IPS-15b (cell line): Measurements from ENCODE around the gene HMCN2.

ENCODE experiments used
- H3K27me3 ChIP-seq: one replicate; pipeline ENCODE4 v1.6.1; 2013; ENCODE audit warnings: low read length; ENCODE audit not compliant: control insufficient read depth, insufficient read depth
- H3K36me3 ChIP-seq: one replicate; pipeline ENCODE4 v1.6.1; 2013; ENCODE audit warnings: low read length; ENCODE audit not compliant: control insufficient read depth, insufficient read depth
- H3K4me1 ChIP-seq: one replicate; pipeline ENCODE4 v1.6.1; 2013; ENCODE audit warnings: mild to moderate bottlenecking, low read length; ENCODE audit not compliant: control insufficient read depth, insufficient read depth
- H3K4me3 ChIP-seq: one replicate; pipeline ENCODE4 v1.5.1; 2013; ENCODE audit warnings: low read depth, low read length
- H3K9ac ChIP-seq: one replicate; pipeline ENCODE4 v1.6.1; 2013; ENCODE audit warnings: low read depth, mild to moderate bottlenecking, low read length
- H3K9me3 ChIP-seq: one replicate; pipeline ENCODE4 v1.6.1; 2013; ENCODE audit warnings: mild to moderate bottlenecking, low read length; ENCODE audit not compliant: control insufficient read depth, insufficient read depth

The HMCN2 gene

DNA sequence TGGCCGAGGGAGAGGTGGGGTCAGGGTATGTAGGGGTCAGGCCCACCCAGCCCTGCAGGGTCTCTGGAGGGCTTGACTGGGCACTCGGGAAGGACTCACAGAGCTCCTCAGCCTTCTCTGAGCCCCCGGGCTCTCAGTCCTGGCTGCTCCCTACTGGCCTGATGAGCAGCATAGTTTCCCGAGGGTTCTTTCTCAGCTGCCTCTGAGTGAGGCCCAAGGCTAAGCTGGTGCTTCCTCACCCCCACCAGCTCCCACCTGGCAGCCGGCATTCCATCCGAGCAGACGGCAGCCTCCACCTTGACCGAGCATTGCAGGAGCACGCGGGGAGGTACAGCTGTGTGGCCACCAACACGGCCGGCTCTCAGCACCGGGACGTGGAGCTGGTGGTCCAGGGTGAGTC is 56.0 kb downstream of the HMCN2 start:
- H3K4me3 ChIP-seq = no peak overlapping the region
- H3K4me1 ChIP-seq = no peaks in the 10 kb centered on the region
- H3K36me3 ChIP-seq = peaks cover 6% of the 10 kb centered on the region
- H3K9ac ChIP-seq = no peak overlapping the region
- no peaks in the 10 kb centered on the region for H3K9me3 ChIP-seq
- H3K27me3 ChIP-seq = no peaks in the 10 kb centered on the region

DNA sequence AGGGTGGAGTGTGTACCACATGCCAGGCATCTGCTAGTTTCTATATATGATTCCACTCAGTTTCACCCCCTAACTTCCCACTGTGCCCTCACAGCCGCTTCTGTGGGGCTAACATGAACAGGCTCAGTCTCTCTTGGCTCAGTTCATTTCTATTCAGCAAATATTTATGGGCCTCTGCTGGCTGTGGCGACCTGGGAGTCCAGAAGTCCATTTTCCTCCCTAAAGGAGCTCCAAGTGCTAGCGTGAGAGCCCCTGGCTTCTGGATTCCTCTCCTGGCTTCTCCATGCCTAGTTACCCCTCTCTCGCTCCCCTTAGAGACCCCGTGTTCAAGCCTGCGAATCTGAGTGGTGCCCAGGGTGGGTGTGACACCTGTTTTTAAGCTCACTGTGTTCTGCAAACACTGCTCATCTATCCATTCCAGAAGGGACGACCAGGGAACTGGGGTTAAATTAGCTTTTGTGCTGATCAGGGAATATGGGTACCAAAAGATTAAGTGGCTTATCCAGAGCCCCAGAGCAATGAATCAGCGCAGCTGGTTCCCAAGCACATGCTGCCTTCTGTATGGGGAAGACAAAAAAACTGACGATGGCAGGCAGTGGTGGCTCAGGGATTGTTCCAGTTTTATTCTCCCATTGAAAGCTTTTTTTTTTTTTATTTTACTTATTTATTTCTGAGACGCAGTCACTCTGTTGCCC is 57.6 kb downstream of the HMCN2 start:
- H3K27me3 ChIP-seq = no peaks in the 10 kb centered on the region

DNA sequence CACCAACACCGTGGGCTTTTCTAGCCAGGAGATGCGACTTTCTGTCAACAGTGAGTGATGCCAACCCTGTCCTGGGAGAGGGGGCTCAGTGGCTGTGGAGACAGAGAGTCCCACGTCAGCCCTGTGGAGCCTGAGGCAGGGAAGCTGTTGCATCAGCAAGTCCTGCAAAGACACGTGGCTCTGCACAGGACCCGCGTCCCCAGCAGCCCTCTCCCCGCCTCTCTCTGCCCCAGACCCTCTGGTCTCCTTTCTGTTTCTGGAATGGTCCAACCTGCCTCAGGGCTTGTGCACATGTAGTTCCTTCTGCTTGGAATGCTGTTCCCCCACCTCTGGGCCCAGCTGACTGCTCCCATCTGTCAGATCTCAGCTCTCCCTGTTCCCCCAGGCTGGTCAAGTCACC is 60.4 kb downstream of the HMCN2 start:
- Histone ChIP-seq H3K4me3 (no peak overlapping the region), H3K9me3 (no peaks in the 10 kb centered on the region), H3K27me3 (no peaks in the 10 kb centered on the region), H3K9ac (no peak overlapping the region), H3K4me1 (no peaks in the 10 kb centered on the region), H3K36me3 (peaks cover 6% of the 10 kb centered on the region)

More for the DNA sequence above, 57.6 kb downstream of the HMCN2 start:
- Histone ChIP-seq H3K4me1 (no peaks in the 10 kb centered on the region), H3K9ac (no peak overlapping the region), H3K9me3 (no peaks in the 10 kb centered on the region), H3K36me3 (peaks cover 6% of the 10 kb centered on the region), H3K4me3 (no peak overlapping the region)

DNA sequence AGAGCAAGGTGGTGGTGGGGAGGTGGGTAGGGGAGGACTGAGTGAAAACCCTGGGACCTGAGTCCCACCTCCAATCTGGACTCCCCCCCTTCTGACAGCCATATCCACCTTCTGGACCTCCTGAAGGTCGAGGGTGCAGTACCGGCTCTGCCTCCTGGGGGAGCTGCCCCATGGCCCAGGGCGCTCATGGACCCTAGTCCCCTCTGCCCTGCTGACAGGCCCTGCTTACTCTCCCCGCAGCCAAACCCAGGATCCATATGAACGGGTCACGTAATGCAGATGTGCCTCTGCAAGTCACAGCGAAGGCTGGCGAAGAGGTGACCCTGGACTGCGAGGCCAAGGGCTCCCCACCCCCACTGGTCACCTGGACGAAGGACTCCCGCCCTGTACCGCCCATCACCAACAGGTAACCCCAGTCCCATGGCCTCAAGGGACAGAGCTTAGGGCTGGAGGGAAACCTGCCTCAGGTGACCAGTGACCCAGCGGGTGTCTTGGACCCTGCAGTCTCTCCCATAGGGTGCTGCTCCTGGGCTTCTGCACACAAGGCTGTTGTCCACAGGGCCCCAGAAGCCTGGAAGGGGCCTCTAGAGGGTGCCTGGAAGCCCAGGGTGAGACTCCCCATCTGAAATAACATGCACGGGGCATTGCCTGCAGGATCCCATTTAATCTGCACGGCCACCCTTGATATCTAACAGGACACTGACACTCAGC is 61.7 kb downstream of the HMCN2 start:
- Histone ChIP-seq H3K4me3 (no peak overlapping the region), H3K27me3 (no peaks in the 10 kb centered on the region), H3K36me3 (no peaks in the 10 kb centered on the region)

GRCh38 chr9:130327781-130328348 is 62.3 kb downstream of the HMCN2 start:
- Histone ChIP-seq H3K4me1 (no peaks in the 10 kb centered on the region), H3K9ac (no peak overlapping the region), H3K4me3 (no peak overlapping the region), H3K9me3 (no peaks in the 10 kb centered on the region), H3K36me3 (no peaks in the 10 kb centered on the region), H3K27me3 (no peaks in the 10 kb centered on the region)

More for the DNA sequence above, 61.7 kb downstream of the HMCN2 start:
- no peaks in the 10 kb centered on the region for H3K4me1 ChIP-seq
- no peak overlapping the region for H3K9ac ChIP-seq
- no peaks in the 10 kb centered on the region for H3K9me3 ChIP-seq

GRCh38 chr9:130328349-130328801 is 62.8 kb downstream of the HMCN2 start:
- Histone ChIP-seq H3K9ac (no peak overlapping the region), H3K36me3 (no peaks in the 10 kb centered on the region), H3K4me3 (no peak overlapping the region), H3K27me3 (no peaks in the 10 kb centered on the region), H3K9me3 (no peaks in the 10 kb centered on the region), H3K4me1 (no peaks in the 10 kb centered on the region)

GRCh38 chr9:130329061-130329460 is 63.5 kb downstream of the HMCN2 start:
- no peaks in the 10 kb centered on the region for H3K27me3 ChIP-seq
- no peaks in the 10 kb centered on the region for H3K9me3 ChIP-seq
- no peaks in the 10 kb centered on the region for H3K4me1 ChIP-seq
- no peak overlapping the region for H3K4me3 ChIP-seq
- H3K9ac ChIP-seq = no peak overlapping the region
- no peaks in the 10 kb centered on the region for H3K36me3 ChIP-seq

DNA sequence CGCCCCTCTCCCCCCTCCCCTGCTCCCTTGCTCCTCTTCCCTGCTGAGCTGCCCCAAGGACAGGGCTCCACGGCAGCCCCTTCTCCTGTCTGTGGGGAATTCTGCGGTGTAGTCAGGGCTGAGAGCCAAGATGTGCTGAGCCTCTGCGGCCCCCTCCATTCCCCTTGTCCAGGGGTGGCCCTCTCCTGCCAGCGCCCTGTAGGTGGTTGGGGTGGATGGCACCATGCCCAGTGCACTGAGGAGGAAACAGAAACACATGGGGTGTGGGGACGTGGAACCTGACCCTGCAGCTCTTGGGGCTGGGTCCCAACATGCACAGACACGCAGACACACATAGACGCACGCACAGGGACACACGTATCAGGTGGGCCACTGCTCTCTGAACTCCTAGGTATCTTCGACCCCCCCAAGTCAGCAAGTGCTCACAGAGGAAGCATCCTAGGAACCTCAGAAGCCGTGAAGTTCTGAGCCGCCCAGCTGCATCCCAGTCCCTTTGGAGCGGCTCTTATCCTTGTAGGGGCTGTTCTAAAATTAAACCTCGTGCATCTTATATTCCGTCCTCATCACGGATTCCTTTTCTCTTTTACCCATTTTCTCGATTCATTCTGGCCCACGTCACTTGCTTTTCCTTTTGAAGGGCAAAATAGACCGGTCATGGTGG is 64.8 kb downstream of the HMCN2 start:
- H3K4me3 ChIP-seq = no peak overlapping the region
- no peaks in the 10 kb centered on the region for H3K9me3 ChIP-seq
- H3K36me3 ChIP-seq = no peaks in the 10 kb centered on the region
- no peaks in the 10 kb centered on the region for H3K27me3 ChIP-seq
- no peaks in the 10 kb centered on the region for H3K4me1 ChIP-seq
- no peak overlapping the region for H3K9ac ChIP-seq

DNA sequence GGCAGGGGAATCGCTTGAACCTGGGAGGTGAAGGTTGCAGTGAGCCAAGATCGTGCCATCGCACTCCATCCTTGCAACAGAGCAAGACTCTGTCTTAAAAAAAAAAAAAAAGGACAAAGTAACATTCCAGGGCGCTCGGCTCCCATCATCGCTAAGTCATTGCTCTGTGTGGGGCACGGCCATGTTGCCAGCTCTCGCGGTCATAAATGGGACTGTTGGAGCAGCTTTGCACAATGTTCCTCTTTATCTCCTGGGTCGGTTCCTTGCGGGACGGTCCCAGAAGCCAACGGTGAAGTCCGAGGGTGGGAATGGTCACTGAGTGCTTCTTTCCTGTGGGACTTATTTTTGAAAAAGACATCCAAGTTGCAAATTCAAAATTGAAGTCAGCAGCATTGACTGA is 65.5 kb downstream of the HMCN2 start:
- Histone ChIP-seq H3K4me1 (no peaks in the 10 kb centered on the region), H3K9ac (no peak overlapping the region), H3K27me3 (no peaks in the 10 kb centered on the region), H3K4me3 (no peak overlapping the region), H3K36me3 (no peaks in the 10 kb centered on the region), H3K9me3 (no peaks in the 10 kb centered on the region)

DNA sequence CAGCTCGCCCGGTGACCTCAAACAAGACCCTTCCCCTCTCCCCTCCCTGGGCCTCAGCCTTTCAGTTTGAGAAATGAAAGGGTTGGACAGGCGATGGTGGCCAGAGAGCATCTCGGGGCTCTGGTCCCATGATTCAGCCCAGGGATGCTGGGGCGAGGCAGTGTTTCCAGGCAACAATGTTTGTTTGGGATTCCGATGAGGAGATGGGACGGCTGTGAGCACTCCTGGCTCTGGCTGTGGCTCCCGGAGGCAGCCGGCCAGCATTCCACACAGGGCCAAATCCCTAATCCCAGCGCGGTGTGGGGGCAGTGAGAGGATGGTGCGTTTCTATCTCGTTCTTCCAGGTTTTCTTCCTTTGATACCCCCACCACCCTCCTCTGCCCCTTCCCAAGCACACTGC is 66.0 kb downstream of the HMCN2 start:
- Histone ChIP-seq H3K36me3 (peaks cover 3% of the 10 kb centered on the region), H3K4me1 (no peaks in the 10 kb centered on the region), H3K4me3 (no peak overlapping the region), H3K9ac (no peak overlapping the region), H3K27me3 (no peaks in the 10 kb centered on the region), H3K9me3 (no peaks in the 10 kb centered on the region)

DNA sequence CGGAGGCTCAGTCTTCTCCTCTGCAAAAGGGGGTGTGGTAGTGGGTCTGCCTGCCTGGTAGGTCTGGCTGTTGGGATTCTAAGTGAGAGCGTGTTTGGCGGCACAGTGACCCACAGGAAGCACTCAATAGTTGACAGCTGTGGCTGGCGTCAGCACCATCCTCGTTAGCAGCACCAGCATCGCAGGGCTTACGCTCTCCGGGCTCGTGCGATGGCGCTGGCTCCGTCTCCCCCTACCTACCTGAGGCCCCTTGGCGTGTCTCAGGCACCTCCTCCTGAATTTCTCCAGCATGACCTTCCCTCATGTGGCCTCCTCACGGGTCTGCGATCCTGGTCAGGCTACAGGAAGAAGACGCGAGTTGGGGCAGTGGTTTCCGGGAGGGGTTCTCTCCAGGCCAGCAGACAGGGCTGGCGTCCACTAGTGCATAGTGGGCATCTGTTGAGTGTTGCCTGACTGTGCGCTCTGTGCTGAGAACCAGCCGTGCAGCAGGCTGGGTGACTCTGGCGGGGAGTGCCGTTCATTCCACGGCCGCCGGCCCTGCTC is 66.9 kb downstream of the HMCN2 start:
- H3K9ac ChIP-seq = peak overlapping the region; percentile 8
- peaks cover 3% of the 10 kb centered on the region for H3K36me3 ChIP-seq
- no peak overlapping the region for H3K4me3 ChIP-seq
- H3K4me1 ChIP-seq = no peaks in the 10 kb centered on the region
- no peaks in the 10 kb centered on the region for H3K27me3 ChIP-seq
- no peaks in the 10 kb centered on the region for H3K9me3 ChIP-seq
